MM.1S (cell line): ENCODE data around the gene BCO1.

Source experiments
- EZH2 ChIP-seq: fragments of 300-600 bp; sonication (generic); optimal IDR thresholded peaks from 2 replicates; pipeline ENCODE3; 2017; ENCODE audit warnings: low read depth, mild to moderate bottlenecking, antibody characterized with exemption, low read length, mixed read lengths
- TF ChIP-seq, protein P1 (sequence below): fragments of 300-600 bp; sonication (generic); IDR thresholded peaks from 2 replicates; pipeline ENCODE4 v1.5.1; 2016; ENCODE audit warnings: antibody characterized with exemption, low read length, mixed read lengths

DNA sequence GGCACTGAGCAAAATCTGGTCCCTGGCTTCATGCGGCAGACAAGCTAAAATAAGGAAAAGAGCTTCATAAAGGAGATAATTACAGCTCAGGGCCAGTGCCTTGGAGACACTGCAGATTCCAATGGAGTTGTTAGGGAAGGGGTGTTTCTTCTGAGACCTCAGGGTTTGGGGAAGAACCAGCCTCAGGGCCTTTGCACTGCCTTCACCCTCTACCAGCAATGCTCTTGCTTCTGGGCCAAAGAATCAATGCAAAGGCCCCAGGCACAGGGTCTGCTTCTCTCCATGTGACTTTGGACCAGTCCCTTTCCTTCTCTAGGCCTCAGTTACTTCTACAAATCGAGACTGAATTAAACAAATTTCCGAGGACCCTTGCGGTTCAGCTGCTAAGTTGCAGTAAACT, 40.0 kb downstream of the BCO1 start:
- TF ChIP-seq, protein P1, sequence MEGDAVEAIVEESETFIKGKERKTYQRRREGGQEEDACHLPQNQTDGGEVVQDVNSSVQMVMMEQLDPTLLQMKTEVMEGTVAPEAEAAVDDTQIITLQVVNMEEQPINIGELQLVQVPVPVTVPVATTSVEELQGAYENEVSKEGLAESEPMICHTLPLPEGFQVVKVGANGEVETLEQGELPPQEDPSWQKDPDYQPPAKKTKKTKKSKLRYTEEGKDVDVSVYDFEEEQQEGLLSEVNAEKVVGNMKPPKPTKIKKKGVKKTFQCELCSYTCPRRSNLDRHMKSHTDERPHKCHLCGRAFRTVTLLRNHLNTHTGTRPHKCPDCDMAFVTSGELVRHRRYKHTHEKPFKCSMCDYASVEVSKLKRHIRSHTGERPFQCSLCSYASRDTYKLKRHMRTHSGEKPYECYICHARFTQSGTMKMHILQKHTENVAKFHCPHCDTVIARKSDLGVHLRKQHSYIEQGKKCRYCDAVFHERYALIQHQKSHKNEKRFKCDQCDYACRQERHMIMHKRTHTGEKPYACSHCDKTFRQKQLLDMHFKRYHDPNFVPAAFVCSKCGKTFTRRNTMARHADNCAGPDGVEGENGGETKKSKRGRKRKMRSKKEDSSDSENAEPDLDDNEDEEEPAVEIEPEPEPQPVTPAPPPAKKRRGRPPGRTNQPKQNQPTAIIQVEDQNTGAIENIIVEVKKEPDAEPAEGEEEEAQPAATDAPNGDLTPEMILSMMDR, result no peak
- no peak for TF ChIP-seq EZH2
